ENCODE measurements around the gene RGPD3. TPM values are rescaled to one million over a fixed set of nuclear protein-coding genes. Genes with fewer than 3 reads are reported as not detected.
"Not testable (repeated sequence)": the region's sequence is repeated elsewhere in the genome, so short reads cannot be mapped to it uniquely, and the experiment has no call there.

Gene RGPD3
- polyA plus RNA-seq (2012; ENCODE audit: insufficient read depth, insufficient read length, low read depth): not detected

- DNase-seq; H3K36me3 ChIP-seq; H3K4me3 ChIP-seq (ENCODE audit: low read depth, low read length); H3K9me3 ChIP-seq; H3K4me1 ChIP-seq; H3K27me3 ChIP-seq: not testable (repeated sequence)
Measured at GRCh38 chr2:106468107-106468506, at the start of gene RGPD3. RGPD3 (minus strand) TSS chr2:106468413; CDS start chr2:106468288, 125 bp downstream.

DNA sequence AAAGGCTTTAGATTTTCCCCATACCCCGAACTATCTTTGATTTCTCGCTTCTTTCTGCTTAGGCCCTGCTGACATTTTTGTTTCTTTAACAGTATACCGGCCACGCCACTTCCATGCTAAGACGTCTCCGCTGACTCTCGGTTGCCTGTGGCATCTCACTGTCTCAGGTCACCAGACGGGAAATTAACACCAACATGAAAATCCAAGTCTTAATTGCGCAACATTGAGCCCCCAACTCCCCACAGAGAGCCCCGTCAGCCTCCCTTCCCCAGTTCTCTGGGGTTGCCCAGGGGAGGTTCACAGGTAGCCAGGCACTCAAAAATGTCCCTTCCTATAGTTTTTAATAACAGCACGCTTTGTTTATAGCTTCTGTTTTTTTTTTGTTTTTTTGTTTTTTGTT, 49.1 kb upstream of the RGPD3 start:
- TF ChIP-seq, protein P1, sequence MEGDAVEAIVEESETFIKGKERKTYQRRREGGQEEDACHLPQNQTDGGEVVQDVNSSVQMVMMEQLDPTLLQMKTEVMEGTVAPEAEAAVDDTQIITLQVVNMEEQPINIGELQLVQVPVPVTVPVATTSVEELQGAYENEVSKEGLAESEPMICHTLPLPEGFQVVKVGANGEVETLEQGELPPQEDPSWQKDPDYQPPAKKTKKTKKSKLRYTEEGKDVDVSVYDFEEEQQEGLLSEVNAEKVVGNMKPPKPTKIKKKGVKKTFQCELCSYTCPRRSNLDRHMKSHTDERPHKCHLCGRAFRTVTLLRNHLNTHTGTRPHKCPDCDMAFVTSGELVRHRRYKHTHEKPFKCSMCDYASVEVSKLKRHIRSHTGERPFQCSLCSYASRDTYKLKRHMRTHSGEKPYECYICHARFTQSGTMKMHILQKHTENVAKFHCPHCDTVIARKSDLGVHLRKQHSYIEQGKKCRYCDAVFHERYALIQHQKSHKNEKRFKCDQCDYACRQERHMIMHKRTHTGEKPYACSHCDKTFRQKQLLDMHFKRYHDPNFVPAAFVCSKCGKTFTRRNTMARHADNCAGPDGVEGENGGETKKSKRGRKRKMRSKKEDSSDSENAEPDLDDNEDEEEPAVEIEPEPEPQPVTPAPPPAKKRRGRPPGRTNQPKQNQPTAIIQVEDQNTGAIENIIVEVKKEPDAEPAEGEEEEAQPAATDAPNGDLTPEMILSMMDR (IDR thresholded peaks at IDR 0.05; ENCODE audit: low read depth, low read length): no peak
- Histone ChIP-seq H3K36me3 (no peaks in the 10 kb centered on the region), H3K4me1 (no peaks in the 10 kb centered on the region), H3K27me3 (no peaks in the 10 kb centered on the region), H3K4me3 (ENCODE audit: low read depth, low read length) (no peak overlapping the region), H3K9me3 (no peaks in the 10 kb centered on the region)
- DNase-seq: no peak

DNA sequence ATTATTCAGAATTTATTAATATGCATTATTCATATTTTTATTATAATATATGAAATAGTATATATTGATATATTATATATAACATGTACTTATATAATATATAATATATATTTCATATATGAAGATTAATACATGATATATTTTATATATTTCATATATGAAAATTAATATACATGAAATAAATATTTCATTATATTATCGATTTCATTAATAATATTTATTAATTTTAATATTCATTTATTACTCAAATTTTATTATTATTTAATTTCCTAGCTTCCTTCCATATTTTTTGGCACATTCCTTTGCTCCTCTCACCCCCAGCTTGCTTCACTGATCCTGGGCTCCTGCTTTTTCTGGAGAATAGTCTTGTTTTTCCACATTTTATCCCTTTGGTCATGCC, 48.7 kb upstream of the RGPD3 start:
- no peak overlapping the region for H3K4me3 ChIP-seq (ENCODE audit: low read depth, low read length)
- no peak for DNase-seq
- TF ChIP-seq, protein P1 (IDR thresholded peaks at IDR 0.05; ENCODE audit: low read depth, low read length): no peak
- H3K4me1 ChIP-seq: no peaks in the 10 kb centered on the region
- H3K36me3 ChIP-seq: no peaks in the 10 kb centered on the region
- H3K27me3 ChIP-seq: no peaks in the 10 kb centered on the region
- H3K9me3 ChIP-seq: no peaks in the 10 kb centered on the region

DNA sequence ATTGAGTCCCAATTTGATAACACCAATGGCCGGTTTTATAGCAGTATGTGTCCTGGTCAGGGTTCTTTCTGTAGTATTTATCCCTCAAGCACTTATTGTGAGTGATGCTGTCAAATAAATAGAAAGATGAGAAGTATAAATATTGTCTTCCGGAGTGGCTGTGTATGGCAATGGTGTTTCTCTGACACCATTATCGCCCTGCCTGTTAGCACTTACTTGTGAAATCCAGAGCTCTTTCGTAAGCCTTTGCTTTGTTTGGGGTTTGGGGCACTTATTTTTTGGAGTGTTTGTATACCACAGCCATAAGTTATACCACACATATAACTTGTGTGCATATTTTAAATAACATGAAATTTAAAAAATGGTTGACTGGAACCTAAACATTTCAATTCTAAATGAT, 48.2 kb upstream of the RGPD3 start:
- Histone ChIP-seq H3K27me3 (no peaks in the 10 kb centered on the region), H3K9me3 (no peaks in the 10 kb centered on the region), H3K4me1 (no peaks in the 10 kb centered on the region), H3K36me3 (no peaks in the 10 kb centered on the region), H3K4me3 (ENCODE audit: low read depth, low read length) (no peak overlapping the region)
- TF ChIP-seq, protein P1 (IDR thresholded peaks at IDR 0.05; ENCODE audit: low read depth, low read length): no peak
- no peak for DNase-seq

DNA sequence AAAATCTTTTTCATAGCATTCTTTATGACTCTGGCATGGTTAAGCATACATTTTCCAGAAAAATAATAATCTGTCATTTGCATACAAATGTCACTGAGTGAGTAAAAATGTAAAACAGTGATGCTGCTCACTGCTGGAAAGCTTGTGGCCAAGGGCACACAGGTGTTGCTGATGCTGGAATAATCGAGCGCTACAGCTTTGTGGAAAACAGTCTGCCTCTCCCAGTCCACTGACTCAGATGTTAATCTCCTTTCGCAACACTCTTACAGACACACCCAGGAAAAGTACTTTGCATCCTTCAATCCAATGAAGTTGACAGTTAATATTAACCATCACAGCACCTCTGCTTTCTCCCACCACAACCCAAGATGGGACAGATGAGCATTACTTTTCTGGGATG, 46.6 kb upstream of the RGPD3 start:
- H3K27me3 ChIP-seq; H3K4me1 ChIP-seq; H3K4me3 ChIP-seq (ENCODE audit: low read depth, low read length); DNase-seq; H3K36me3 ChIP-seq; H3K9me3 ChIP-seq: not testable (repeated sequence)

- not testable (repeated sequence) for H3K4me1 ChIP-seq, H3K36me3 ChIP-seq
Measured at GRCh38 chr2:106513391-106513790, 45.2 kb upstream of the RGPD3 start.

GRCh38 chr2:106511934-106512333, 43.7 kb upstream of the RGPD3 start:
- not testable (repeated sequence) for H3K9me3 ChIP-seq, DNase-seq

More at GRCh38 chr2:106513391-106513790, 45.2 kb upstream of the RGPD3 start:
- not testable (repeated sequence) for DNase-seq; H3K27me3 ChIP-seq; H3K4me3 ChIP-seq (ENCODE audit: low read depth, low read length); H3K9me3 ChIP-seq

DNA sequence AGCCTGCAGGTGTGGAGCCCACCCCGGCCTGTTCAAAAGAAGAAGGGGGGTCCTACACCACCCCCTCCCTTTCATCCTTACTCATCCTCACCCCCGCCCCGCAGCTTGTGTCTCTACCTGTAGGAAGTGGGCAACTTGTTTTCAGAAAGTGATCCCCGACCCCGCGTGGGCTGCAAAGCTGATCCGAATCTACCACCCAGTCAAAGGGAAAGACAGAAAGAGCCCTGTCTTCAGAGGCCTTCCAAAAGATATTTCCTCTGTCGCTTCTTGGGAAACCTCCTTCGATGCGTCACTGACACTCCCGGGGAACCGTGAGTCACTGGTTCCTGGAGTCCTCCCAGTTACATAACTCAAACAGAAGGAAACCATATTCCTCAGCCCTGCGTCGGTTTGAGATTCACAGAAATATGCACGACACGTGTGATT, 43.3 kb upstream of the RGPD3 start:
- H3K4me3 ChIP-seq (ENCODE audit: low read depth, low read length); H3K4me1 ChIP-seq; DNase-seq; H3K27me3 ChIP-seq; H3K36me3 ChIP-seq; H3K9me3 ChIP-seq: not testable (repeated sequence)

More at GRCh38 chr2:106511934-106512333, 43.7 kb upstream of the RGPD3 start:
- H3K4me1 ChIP-seq; H3K27me3 ChIP-seq; H3K4me3 ChIP-seq (ENCODE audit: low read depth, low read length); H3K36me3 ChIP-seq: not testable (repeated sequence)

- not testable (repeated sequence) for H3K36me3 ChIP-seq; H3K9me3 ChIP-seq; H3K4me3 ChIP-seq (ENCODE audit: low read depth, low read length); DNase-seq; H3K27me3 ChIP-seq; H3K4me1 ChIP-seq
Measured at GRCh38 chr2:106510791-106511190, 42.6 kb upstream of the RGPD3 start.

- not testable (repeated sequence) for H3K4me3 ChIP-seq (ENCODE audit: low read depth, low read length); H3K4me1 ChIP-seq; DNase-seq
Measured at GRCh38 chr2:106509374-106509770, 41.2 kb upstream of the RGPD3 start.

DNA sequence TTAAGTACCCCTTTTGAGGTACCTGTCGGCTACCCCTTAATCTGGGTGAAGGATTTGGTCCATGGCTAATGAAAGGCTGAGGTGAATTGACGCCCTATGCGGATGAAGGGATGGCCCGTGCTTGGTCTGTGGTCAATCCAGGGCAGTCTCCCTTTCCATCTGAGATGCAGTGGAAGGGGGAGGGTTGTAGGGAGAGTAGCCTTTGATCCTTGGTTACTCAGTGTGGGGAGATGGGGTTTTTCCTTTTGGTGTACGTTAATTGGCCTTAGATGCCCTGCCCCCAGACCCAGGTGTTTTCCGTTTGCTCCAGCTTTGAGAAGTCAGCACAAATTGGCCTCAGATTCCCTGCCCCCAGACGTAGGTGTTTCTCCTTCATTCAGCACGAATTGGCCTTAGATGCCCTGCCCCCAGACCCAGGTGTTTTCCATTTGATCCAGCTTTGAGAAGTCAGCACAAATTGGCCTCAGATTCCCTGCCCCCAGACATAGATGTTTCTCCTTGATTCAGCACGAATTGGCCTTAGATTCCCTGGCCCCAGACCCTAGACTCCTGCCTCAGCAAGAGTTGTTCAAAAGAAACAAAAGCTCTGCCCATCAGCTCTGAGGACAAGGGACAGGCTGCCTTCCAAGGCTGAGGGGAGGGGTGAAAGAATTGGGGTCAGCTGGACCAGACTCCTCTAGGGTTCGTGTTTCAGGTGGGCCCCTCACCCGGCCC, 40.6 kb upstream of the RGPD3 start:
- H3K36me3 ChIP-seq; H3K4me1 ChIP-seq; H3K4me3 ChIP-seq (ENCODE audit: low read depth, low read length); H3K27me3 ChIP-seq; H3K9me3 ChIP-seq; DNase-seq: not testable (repeated sequence)

More at GRCh38 chr2:106509374-106509770, 41.2 kb upstream of the RGPD3 start:
- not testable (repeated sequence) for H3K27me3 ChIP-seq, H3K9me3 ChIP-seq, H3K36me3 ChIP-seq

- not testable (repeated sequence) for H3K4me3 ChIP-seq (ENCODE audit: low read depth, low read length); H3K4me1 ChIP-seq; DNase-seq; H3K36me3 ChIP-seq; H3K9me3 ChIP-seq; H3K27me3 ChIP-seq
Measured at GRCh38 chr2:106506002-106506687, 37.9 kb upstream of the RGPD3 start.

Measured in BE2C (cell line).